SK-N-SH (cell line): ENCODE results near the gene SCARF2. TPM values are rescaled to one million over a fixed set of nuclear protein-coding genes. Genes with fewer than 3 reads are reported as not detected.

Source experiments
- CTCF ChIA-PET: fragments of 300-600, 350-600 bp; formaldehyde crosslinking; extraction: SDS; loops from one replicate; lab custom pipeline; 2021; lab: Yijun Ruan, JAX
- POLR2A ChIA-PET: fragments of 350-600 bp; sonication (Branson Sonifier 250); formaldehyde crosslinking; extraction: SDS; loops from one replicate; lab custom pipeline; 2020; ENCODE audit warnings: antibody characterized with exemption, inconsistent platforms; lab: Yijun Ruan, JAX
- DNase-seq: peaks from one replicate; pipeline ENCODE4 v3.0.0; 2012
- H2AFZ ChIP-seq: fragments of 200-600 bp; sonication (generic); 2 replicates; pipeline ENCODE4 v1.8.1; 2016; ENCODE audit warnings: antibody characterized with exemption, mild to moderate bottlenecking, low read depth
- H3F3A ChIP-seq: fragments of 200-600 bp; sonication (generic); replicated peaks from 2 replicates; pipeline ENCODE3; 2016; ENCODE audit warnings: antibody characterized with exemption, mild to moderate bottlenecking; ENCODE audit not compliant: insufficient read depth
- H3K27ac ChIP-seq, 2 experiments: fragments of 200-500 bp in 1 of 2; fragments of 200-600 bp in 1 of 2; sonication (Bioruptor generic) in 1 of 2; sonication (generic), shearing (Covaris generic) in 1 of 2; 2 replicates each; pipeline versions ENCODE4 v1.5.1 to v1.6.1; 2014 to 2016; ENCODE audit warnings: low read depth in 2 of 2, inconsistent platforms in 1 of 2, low read length in 1 of 2, mild to moderate bottlenecking in 1 of 2, mixed read lengths in 1 of 2
- H3K27me3 ChIP-seq: fragments of 200-600 bp; sonication (generic), shearing (Covaris generic); 2 replicates; pipeline ENCODE4 v1.6.1; 2016; ENCODE audit warnings: mixed run types; ENCODE audit not compliant: insufficient read depth
- H3K36me3 ChIP-seq, 2 experiments: fragments of 200-500 bp in 1 of 2; fragments of 200-600 bp in 1 of 2; sonication (Bioruptor generic) in 1 of 2; sonication (generic) in 1 of 2; replicated peaks in 1 of 2; 2 replicates each; pipeline versions ENCODE3 to v1.5.1; 2014 to 2016; ENCODE audit warnings: low read length in 1 of 2, mild to moderate bottlenecking in 1 of 2; ENCODE audit not compliant: insufficient read depth in 2 of 2, control insufficient read depth in 1 of 2
- H3K4me1 ChIP-seq, 2 experiments: fragments of 200-500 bp in 1 of 2; fragments of 200-600 bp in 1 of 2; sonication (Bioruptor generic) in 1 of 2; sonication (generic), shearing (Covaris generic) in 1 of 2; 2 replicates each; pipeline versions ENCODE4 v1.5.1 to v1.6.1; 2014 to 2016; ENCODE audit warnings: low read depth in 1 of 2, low read length in 1 of 2, mixed run types in 1 of 2; ENCODE audit not compliant: insufficient read depth in 2 of 2, control insufficient read depth in 1 of 2
- H3K4me2 ChIP-seq: fragments of 200-600 bp; sonication (generic), shearing (Covaris generic); 2 replicates; pipeline ENCODE4 v1.6.1; 2017; ENCODE audit warnings: mixed run types
- H3K4me3 ChIP-seq, 2 experiments: fragments of 200-500 bp in 1 of 2; fragments of 200-600 bp in 1 of 2; sonication (Bioruptor generic) in 1 of 2; sonication (generic), shearing (Covaris generic) in 1 of 2; 2 replicates each; pipeline versions ENCODE4 v1.5.1 to v1.8.1; 2014 to 2016; ENCODE audit warnings: low read depth in 2 of 2, inconsistent platforms in 1 of 2, low read length in 1 of 2, mild to moderate bottlenecking in 1 of 2, mixed read lengths in 1 of 2, moderate library complexity in 1 of 2
- H3K79me2 ChIP-seq: fragments of 200-600 bp; sonication (generic); 2 replicates; pipeline ENCODE4 v1.8.1; 2017; ENCODE audit warnings: mild to moderate bottlenecking; ENCODE audit not compliant: insufficient read depth
- H3K9ac ChIP-seq: fragments of 200-600 bp; sonication (generic); 2 replicates; pipeline ENCODE4 v1.6.1; 2017; ENCODE audit warnings: mixed run types
- H3K9me2 ChIP-seq: fragments of 200-600 bp; sonication (generic); 2 replicates; pipeline ENCODE4 v1.6.1; 2017; ENCODE audit warnings: mixed run types
- H3K9me3 ChIP-seq: fragments of 200-600 bp; sonication (generic); 2 replicates; pipeline ENCODE4 v1.6.1; 2017; ENCODE audit warnings: mixed run types, mild to moderate bottlenecking, moderate library complexity
- H4K20me1 ChIP-seq: fragments of 200-600 bp; sonication (generic); 2 replicates; pipeline ENCODE4 v1.6.1; 2017; ENCODE audit warnings: mild to moderate bottlenecking, mixed run types; ENCODE audit not compliant: insufficient read depth
- CHD2 ChIP-seq: fragments of 150-350 bp; IDR thresholded peaks from 2 replicates; pipeline ENCODE4 v1.6.1; 2018; ENCODE audit warnings: low read length; ENCODE audit not compliant: partially characterized antibody
- ELF1 ChIP-seq: IDR thresholded peaks from 2 replicates; pipeline ENCODE4 v1.4.0; 2012
- EZH2phosphoT487 ChIP-seq: fragments of 200-600 bp; sonication (generic); IDR thresholded peaks from 2 replicates; pipeline ENCODE4 v1.6.1; 2017; ENCODE audit warnings: low read depth, mixed run types, mild to moderate bottlenecking, antibody characterized with exemption, moderate library complexity, borderline replicate concordance
- FOXJ3 ChIP-seq: sonication (generic); formaldehyde crosslinking; IDR thresholded peaks from 2 replicates; pipeline ENCODE4 v1.5.1; 2020; ENCODE audit warnings: mild to moderate bottlenecking, missing genetic modification reagents
- GABPA ChIP-seq: IDR thresholded peaks from 2 replicates; pipeline ENCODE4 v1.4.0; 2012; ENCODE audit warnings: low read depth, mild to moderate bottlenecking
- IRF3 ChIP-seq: fragments of 150-350 bp; IDR thresholded peaks from 2 replicates; pipeline ENCODE4 v1.6.1; 2016; ENCODE audit warnings: mild to moderate bottlenecking, low read depth, low read length
- MAX ChIP-seq: IDR thresholded peaks from 2 replicates; pipeline ENCODE4 v1.4.0; 2012; ENCODE audit warnings: low read depth
- NFIC ChIP-seq: IDR thresholded peaks from 2 replicates; pipeline ENCODE4 v1.4.0; 2012; ENCODE audit warnings: borderline replicate concordance
- PBX3 ChIP-seq: IDR thresholded peaks from 2 replicates; pipeline ENCODE4; 2012
- RCOR1 ChIP-seq: fragments of 150-350 bp; IDR thresholded peaks from 2 replicates; pipeline ENCODE4 v1.6.1; 2017; ENCODE audit warnings: antibody characterized with exemption, low read length
- REST ChIP-seq: IDR thresholded peaks from 2 replicates; pipeline ENCODE4 v1.6.1; 2012; ENCODE audit warnings: mild to moderate bottlenecking, low read depth, low read length, moderate library complexity
- RFX5 ChIP-seq: IDR thresholded peaks from 2 replicates; pipeline ENCODE4 v1.6.1; 2012; ENCODE audit warnings: mild to moderate bottlenecking, improper control_type of control experiment, low read length
- RXRA ChIP-seq: IDR thresholded peaks from 2 replicates; pipeline ENCODE4 v1.4.0; 2012; ENCODE audit warnings: low read depth, mild to moderate bottlenecking, borderline replicate concordance
- SIN3A ChIP-seq: IDR thresholded peaks from 2 replicates; pipeline ENCODE4 v1.6.1; 2012; ENCODE audit warnings: low read depth, mild to moderate bottlenecking, low read length, moderate library complexity, borderline replicate concordance
- SMC3 ChIP-seq: IDR thresholded peaks from 2 replicates; pipeline ENCODE4 v1.6.1; 2012; ENCODE audit warnings: low read depth, low read length, improper control_type of control experiment
- TAF1 ChIP-seq: IDR thresholded peaks from 2 replicates; pipeline ENCODE4 v1.6.1; 2012; ENCODE audit warnings: low read depth, mild to moderate bottlenecking, low read length, moderate library complexity, borderline replicate concordance
- TCF12 ChIP-seq: IDR thresholded peaks from 2 replicates; pipeline ENCODE4 v1.4.0; 2012
- TEAD4 ChIP-seq: IDR thresholded peaks from 2 replicates; pipeline ENCODE4 v1.4.0; 2012; ENCODE audit warnings: mild to moderate bottlenecking, borderline replicate concordance; ENCODE audit not compliant: insufficient read depth
- USF1 ChIP-seq: IDR thresholded peaks from 2 replicates; pipeline ENCODE4 v1.4.0; 2012; ENCODE audit warnings: low read depth, borderline replicate concordance
- ZBTB33 ChIP-seq: IDR thresholded peaks from 2 replicates; pipeline ENCODE4 v1.4.0; 2012; ENCODE audit warnings: low read depth, borderline replicate concordance
- WGBS: methylation state at CpG from one replicate; pipeline ENCODE4 v1.1.6; 2017; ENCODE audit warnings: low lambda C conversion rate; 5-methylcytosine and 5-hydroxymethylcytosine counted together
- polyA plus RNA-seq, 3 experiments: library from polyadenylated mRNA; depleted of rRNA; stranded (reverse); fragments of >200 nt; gene quantifications; 2 replicates each; pipeline ENCODE4 v1.2.3, GENCODE V29; 2012

Gene SCARF2
- polyA plus RNA-seq, 1 of the 3 experiments (the other 2 are of a cell fraction): 49.0 TPM

GRCh38 chr22:20449819-20450550, 12.4 kb upstream of the SCARF2 start:
- no peaks in the 10 kb centered on the region for H3K9me3 ChIP-seq
- no peaks in the 10 kb centered on the region for H3K4me1 ChIP-seq
- peaks cover 21 to 27% of the 10 kb centered on the region in 2 experiments for H3K36me3 ChIP-seq
- H3K9me2 ChIP-seq: no peaks in the 10 kb centered on the region
- H3K4me2 ChIP-seq: no peak overlapping the region
- WGBS: 98% methylated on average over 19 of the region's 19 CpGs
- POLR2A ChIA-PET: no interaction called here
- no peaks in the 10 kb centered on the region for H3K27me3 ChIP-seq
- no peak for TF ChIP-seq ELF1
- TF ChIP-seq SIN3A: no peak
- TF ChIP-seq IRF3: no peak
- no peak for TF ChIP-seq TAF1
- TF ChIP-seq MAX: no peak
- no peak for TF ChIP-seq USF1
- TF ChIP-seq EZH2phosphoT487: no peak
- TF ChIP-seq RCOR1: no peak
- TF ChIP-seq FOXJ3 (CRISPR knock-in tag): no peak
- no peak for TF ChIP-seq PBX3
- TF ChIP-seq TEAD4: no peak
- no peak for TF ChIP-seq NFIC
- no peak for TF ChIP-seq CHD2
- TF ChIP-seq RXRA: no peak
- no peak for TF ChIP-seq GABPA
- no peak for TF ChIP-seq TCF12
- no peak for TF ChIP-seq ZBTB33
- TF ChIP-seq SMC3: no peak
- no peak for TF ChIP-seq RFX5
- no peak for TF ChIP-seq REST
- no peaks in the 10 kb centered on the region for H4K20me1 ChIP-seq
- CTCF ChIA-PET: interaction anchor here (0.5 to 1.6 kb wide), 2 partner anchors 9 to 27 kb away, joined by 3 read pairs; no protein-coding TSS in a partner anchor
- H3K9ac ChIP-seq: no peak overlapping the region
- H3K4me3 ChIP-seq: no peak overlapping the region
- no peak for DNase-seq
- no peak overlapping the region for H3K27ac ChIP-seq
- H3K79me2 ChIP-seq: no peaks in the 10 kb centered on the region
- H3F3A ChIP-seq: peaks cover 4% of the 10 kb centered on the region
- H2AFZ ChIP-seq: no peak overlapping the region
